ENCODE measurements around the gene SGMS1. TPM values are rescaled to one million over a fixed set of nuclear protein-coding genes. Genes with fewer than 3 reads are reported as not detected.

SGMS1 gene
- total and polyA plus RNA-seq, 2 experiments from 2014 or later, result 15.0 to 34.7 TPM

DNA sequence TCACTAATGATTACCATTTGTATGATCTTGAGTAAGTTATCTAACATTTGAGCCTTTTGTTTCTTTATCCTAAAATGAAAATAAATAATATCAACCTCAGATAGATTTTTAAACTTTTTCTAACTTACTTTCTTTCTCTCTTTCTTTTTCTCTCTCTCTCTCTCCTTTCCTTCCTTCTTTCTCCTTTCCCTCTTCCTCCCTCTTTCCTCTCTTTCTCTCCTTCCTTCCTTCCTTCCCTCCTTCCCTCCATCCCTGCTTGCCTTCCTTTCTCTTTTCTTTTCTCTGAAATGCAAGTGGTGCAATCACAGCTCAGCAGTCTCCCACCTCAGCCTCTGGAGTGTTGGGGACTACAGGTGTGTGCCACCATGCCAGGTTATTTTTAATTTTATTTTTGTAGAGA, 239.5 kb downstream of the SGMS1 start:
- H4K20me1 ChIP-seq (replicated peaks; ENCODE audit: insufficient read depth), result no peaks in the 10 kb centered on the region
- Mint-ChIP-seq H3K9me3 (no peaks in the 10 kb centered on the region), H3K36me3 (ENCODE audit: low read depth) (no peaks in the 10 kb centered on the region), H3K4me3 (no peak overlapping the region), H3K27ac (peak overlapping the region; percentile 11), H3K27me3 (ENCODE audit: insufficient read depth, low read depth, poor library complexity) (no peaks in the 10 kb centered on the region), H3K4me1 (peaks cover 40% of the 10 kb centered on the region)
- DNase-seq (ENCODE audit: low spot score) (no peak), ATAC-seq (no peak)
- no peak overlapping the region for H3K27ac ChIP-seq (ENCODE audit: low read depth)
- H3K36me3 ChIP-seq (ENCODE audit: insufficient read depth), result no peaks in the 10 kb centered on the region
- H3K4me1 ChIP-seq (ENCODE audit: insufficient read depth), result peaks cover 37% of the 10 kb centered on the region
- H3K4me3 ChIP-seq, result no peak overlapping the region
- H3K27me3 ChIP-seq (ENCODE audit: insufficient read depth), result no peaks in the 10 kb centered on the region
- H3K79me2 ChIP-seq (replicated peaks; ENCODE audit: insufficient read depth), result no peaks in the 10 kb centered on the region
- no peaks in the 10 kb centered on the region for H3F3A ChIP-seq (replicated peaks; ENCODE audit: low read depth)
- no peak overlapping the region for H2AFZ ChIP-seq
- no peak overlapping the region for H3K4me2 ChIP-seq
- no peak for TF ChIP-seq ZNF331 (CRISPR knock-in tag; IDR thresholded peaks at IDR 0.05; ENCODE audit: low read depth)
- TF ChIP-seq, protein P1, sequence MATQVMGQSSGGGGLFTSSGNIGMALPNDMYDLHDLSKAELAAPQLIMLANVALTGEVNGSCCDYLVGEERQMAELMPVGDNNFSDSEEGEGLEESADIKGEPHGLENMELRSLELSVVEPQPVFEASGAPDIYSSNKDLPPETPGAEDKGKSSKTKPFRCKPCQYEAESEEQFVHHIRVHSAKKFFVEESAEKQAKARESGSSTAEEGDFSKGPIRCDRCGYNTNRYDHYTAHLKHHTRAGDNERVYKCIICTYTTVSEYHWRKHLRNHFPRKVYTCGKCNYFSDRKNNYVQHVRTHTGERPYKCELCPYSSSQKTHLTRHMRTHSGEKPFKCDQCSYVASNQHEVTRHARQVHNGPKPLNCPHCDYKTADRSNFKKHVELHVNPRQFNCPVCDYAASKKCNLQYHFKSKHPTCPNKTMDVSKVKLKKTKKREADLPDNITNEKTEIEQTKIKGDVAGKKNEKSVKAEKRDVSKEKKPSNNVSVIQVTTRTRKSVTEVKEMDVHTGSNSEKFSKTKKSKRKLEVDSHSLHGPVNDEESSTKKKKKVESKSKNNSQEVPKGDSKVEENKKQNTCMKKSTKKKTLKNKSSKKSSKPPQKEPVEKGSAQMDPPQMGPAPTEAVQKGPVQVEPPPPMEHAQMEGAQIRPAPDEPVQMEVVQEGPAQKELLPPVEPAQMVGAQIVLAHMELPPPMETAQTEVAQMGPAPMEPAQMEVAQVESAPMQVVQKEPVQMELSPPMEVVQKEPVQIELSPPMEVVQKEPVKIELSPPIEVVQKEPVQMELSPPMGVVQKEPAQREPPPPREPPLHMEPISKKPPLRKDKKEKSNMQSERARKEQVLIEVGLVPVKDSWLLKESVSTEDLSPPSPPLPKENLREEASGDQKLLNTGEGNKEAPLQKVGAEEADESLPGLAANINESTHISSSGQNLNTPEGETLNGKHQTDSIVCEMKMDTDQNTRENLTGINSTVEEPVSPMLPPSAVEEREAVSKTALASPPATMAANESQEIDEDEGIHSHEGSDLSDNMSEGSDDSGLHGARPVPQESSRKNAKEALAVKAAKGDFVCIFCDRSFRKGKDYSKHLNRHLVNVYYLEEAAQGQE (IDR thresholded peaks at IDR 0.05; ENCODE audit: unreplicated experiment), result no peak
- TF ChIP-seq STAT1 (IDR thresholded peaks at IDR 0.05; ENCODE audit: unreplicated experiment), result no peak
- no peak for TF ChIP-seq EZH2 (IDR thresholded peaks at IDR 0.05; ENCODE audit: low read depth, unreplicated experiment)
- no peak for TF ChIP-seq CREB1 (CRISPR knock-in tag; IDR thresholded peaks at IDR 0.05; ENCODE audit: low read depth)
- TF ChIP-seq JUNB (IDR thresholded peaks at IDR 0.05; ENCODE audit: unreplicated experiment), result no peak
- TF ChIP-seq, protein P2, sequence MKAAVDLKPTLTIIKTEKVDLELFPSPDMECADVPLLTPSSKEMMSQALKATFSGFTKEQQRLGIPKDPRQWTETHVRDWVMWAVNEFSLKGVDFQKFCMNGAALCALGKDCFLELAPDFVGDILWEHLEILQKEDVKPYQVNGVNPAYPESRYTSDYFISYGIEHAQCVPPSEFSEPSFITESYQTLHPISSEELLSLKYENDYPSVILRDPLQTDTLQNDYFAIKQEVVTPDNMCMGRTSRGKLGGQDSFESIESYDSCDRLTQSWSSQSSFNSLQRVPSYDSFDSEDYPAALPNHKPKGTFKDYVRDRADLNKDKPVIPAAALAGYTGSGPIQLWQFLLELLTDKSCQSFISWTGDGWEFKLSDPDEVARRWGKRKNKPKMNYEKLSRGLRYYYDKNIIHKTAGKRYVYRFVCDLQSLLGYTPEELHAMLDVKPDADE (IDR thresholded peaks at IDR 0.05), result no peak
- TF ChIP-seq NANOG (IDR thresholded peaks at IDR 0.05; ENCODE audit: borderline replicate concordance), result no peak
- no peak for TF ChIP-seq POLR2AphosphoS5 (IDR thresholded peaks at IDR 0.05; ENCODE audit: low read depth)
- TF ChIP-seq, protein P3, sequence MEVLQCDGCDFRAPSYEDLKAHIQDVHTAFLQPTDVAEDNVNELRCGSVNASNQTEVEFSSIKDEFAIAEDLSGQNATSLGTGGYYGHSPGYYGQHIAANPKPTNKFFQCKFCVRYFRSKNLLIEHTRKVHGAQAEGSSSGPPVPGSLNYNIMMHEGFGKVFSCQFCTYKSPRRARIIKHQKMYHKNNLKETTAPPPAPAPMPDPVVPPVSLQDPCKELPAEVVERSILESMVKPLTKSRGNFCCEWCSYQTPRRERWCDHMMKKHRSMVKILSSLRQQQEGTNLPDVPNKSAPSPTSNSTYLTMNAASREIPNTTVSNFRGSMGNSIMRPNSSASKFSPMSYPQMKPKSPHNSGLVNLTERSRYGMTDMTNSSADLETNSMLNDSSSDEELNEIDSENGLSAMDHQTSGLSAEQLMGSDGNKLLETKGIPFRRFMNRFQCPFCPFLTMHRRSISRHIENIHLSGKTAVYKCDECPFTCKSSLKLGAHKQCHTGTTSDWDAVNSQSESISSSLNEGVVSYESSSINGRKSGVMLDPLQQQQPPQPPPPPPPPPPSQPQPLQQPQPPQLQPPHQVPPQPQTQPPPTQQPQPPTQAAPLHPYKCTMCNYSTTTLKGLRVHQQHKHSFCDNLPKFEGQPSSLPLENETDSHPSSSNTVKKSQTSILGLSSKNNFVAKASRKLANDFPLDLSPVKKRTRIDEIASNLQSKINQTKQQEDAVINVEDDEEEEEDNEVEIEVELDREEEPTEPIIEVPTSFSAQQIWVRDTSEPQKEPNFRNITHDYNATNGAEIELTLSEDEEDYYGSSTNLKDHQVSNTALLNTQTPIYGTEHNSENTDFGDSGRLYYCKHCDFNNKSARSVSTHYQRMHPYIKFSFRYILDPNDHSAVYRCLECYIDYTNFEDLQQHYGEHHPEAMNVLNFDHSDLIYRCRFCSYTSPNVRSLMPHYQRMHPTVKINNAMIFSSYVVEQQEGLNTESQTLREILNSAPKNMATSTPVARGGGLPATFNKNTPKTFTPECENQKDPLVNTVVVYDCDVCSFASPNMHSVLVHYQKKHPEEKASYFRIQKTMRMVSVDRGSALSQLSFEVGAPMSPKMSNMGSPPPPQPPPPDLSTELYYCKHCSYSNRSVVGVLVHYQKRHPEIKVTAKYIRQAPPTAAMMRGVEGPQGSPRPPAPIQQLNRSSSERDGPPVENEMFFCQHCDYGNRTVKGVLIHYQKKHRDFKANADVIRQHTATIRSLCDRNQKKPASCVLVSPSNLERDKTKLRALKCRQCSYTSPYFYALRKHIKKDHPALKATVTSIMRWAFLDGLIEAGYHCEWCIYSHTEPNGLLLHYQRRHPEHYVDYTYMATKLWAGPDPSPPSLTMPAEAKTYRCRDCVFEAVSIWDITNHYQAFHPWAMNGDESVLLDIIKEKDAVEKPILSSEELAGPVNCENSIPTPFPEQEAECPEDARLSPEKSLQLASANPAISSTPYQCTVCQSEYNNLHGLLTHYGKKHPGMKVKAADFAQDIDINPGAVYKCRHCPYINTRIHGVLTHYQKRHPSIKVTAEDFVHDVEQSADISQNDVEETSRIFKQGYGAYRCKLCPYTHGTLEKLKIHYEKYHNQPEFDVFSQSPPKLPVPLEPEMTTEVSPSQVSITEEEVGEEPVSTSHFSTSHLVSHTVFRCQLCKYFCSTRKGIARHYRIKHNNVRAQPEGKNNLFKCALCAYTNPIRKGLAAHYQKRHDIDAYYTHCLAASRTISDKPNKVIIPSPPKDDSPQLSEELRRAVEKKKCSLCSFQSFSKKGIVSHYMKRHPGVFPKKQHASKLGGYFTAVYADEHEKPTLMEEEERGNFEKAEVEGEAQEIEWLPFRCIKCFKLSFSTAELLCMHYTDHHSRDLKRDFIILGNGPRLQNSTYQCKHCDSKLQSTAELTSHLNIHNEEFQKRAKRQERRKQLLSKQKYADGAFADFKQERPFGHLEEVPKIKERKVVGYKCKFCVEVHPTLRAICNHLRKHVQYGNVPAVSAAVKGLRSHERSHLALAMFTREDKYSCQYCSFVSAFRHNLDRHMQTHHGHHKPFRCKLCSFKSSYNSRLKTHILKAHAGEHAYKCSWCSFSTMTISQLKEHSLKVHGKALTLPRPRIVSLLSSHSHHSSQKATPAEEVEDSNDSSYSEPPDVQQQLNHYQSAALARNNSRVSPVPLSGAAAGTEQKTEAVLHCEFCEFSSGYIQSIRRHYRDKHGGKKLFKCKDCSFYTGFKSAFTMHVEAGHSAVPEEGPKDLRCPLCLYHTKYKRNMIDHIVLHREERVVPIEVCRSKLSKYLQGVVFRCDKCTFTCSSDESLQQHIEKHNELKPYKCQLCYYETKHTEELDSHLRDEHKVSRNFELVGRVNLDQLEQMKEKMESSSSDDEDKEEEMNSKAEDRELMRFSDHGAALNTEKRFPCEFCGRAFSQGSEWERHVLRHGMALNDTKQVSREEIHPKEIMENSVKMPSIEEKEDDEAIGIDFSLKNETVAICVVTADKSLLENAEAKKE (CRISPR knock-in tag; IDR thresholded peaks at IDR 0.05), result no peak
- TF ChIP-seq ZNF114 (CRISPR knock-in tag; IDR thresholded peaks at IDR 0.05), result no peak
- TF ChIP-seq, protein P4, sequence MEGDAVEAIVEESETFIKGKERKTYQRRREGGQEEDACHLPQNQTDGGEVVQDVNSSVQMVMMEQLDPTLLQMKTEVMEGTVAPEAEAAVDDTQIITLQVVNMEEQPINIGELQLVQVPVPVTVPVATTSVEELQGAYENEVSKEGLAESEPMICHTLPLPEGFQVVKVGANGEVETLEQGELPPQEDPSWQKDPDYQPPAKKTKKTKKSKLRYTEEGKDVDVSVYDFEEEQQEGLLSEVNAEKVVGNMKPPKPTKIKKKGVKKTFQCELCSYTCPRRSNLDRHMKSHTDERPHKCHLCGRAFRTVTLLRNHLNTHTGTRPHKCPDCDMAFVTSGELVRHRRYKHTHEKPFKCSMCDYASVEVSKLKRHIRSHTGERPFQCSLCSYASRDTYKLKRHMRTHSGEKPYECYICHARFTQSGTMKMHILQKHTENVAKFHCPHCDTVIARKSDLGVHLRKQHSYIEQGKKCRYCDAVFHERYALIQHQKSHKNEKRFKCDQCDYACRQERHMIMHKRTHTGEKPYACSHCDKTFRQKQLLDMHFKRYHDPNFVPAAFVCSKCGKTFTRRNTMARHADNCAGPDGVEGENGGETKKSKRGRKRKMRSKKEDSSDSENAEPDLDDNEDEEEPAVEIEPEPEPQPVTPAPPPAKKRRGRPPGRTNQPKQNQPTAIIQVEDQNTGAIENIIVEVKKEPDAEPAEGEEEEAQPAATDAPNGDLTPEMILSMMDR (conservative IDR thresholded peaks at IDR 0.05; ENCODE audit: low read depth in 2 of 2), result no peak
- no peak for TF ChIP-seq EZH2phosphoT487 (IDR thresholded peaks at IDR 0.05; ENCODE audit: unreplicated experiment)
- no peaks in the 10 kb centered on the region for H3K9me2 ChIP-seq (ENCODE audit: insufficient read depth)
